Duodenal mucosa (tissue), 2 donors: ENCODE data around the gene PEX5.

Source experiments
- H3K27ac ChIP-seq: one replicate; pipeline ENCODE4 v1.7.0; 2013; ENCODE audit warnings: low read depth, low read length
- H3K27me3 ChIP-seq, 2 donors: one replicate each; pipeline ENCODE4 v1.7.0; 2013; ENCODE audit warnings: low read length in 2 of 2, control low read depth in 1 of 2; ENCODE audit not compliant: insufficient read depth in 2 of 2, control insufficient read depth in 1 of 2
- H3K36me3 ChIP-seq, 2 donors: one replicate each; pipeline ENCODE4 v1.7.0; 2013; ENCODE audit warnings: low read length in 2 of 2, control low read depth in 1 of 2; ENCODE audit not compliant: insufficient read depth in 2 of 2, control insufficient read depth in 1 of 2
- H3K4me1 ChIP-seq, 2 donors: one replicate each; pipeline ENCODE4 v1.7.0; 2013; ENCODE audit warnings: low read length in 2 of 2, control low read depth in 1 of 2; ENCODE audit not compliant: insufficient read depth in 2 of 2, control insufficient read depth in 1 of 2
- H3K4me3 ChIP-seq, 2 donors: one replicate each; pipeline ENCODE4 v1.7.0; 2013; ENCODE audit warnings: low read length in 2 of 2, low read depth in 1 of 2
- H3K9ac ChIP-seq, 2 donors: one replicate each; pipeline ENCODE4 v1.7.0; 2013; ENCODE audit warnings: low read length in 2 of 2, low read depth in 1 of 2
- H3K9me3 ChIP-seq, 2 donors: one replicate each; pipeline ENCODE4 v1.7.0; 2013; ENCODE audit warnings: low read length in 2 of 2, control low read depth in 1 of 2; ENCODE audit not compliant: control insufficient read depth in 1 of 2

PEX5 gene

DNA sequence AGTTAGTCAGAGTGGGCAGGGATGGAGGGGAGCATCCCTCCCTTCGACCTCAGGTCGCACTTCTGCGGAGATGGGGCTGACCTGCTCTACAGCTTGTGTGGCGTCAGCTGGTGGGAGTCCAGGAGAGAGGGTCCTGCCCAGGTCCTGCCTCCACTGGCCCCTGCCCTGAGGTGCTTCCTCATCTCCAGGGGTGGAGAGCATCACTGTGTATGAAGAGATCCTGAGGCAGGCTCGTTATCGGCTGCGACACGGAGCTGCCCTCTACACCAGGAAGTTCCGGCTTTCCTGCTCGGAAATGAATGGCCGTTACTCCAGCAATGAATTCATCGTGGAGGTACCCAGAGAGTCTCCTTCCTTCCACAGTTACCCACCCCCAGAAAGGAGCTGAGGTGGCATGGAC lies 39.1 kb upstream of the PEX5 start:
- peaks cover 20 to 41% of the 10 kb centered on the region in 2 donors for H3K36me3 ChIP-seq
- no peak overlapping the region for H3K4me3 ChIP-seq
- peaks cover 0 to 4% of the 10 kb centered on the region in 2 donors for H3K4me1 ChIP-seq
- H3K27ac ChIP-seq: no peak overlapping the region
- H3K9me3 ChIP-seq: no peaks in the 10 kb centered on the region
- no peak overlapping the region for H3K9ac ChIP-seq
- no peaks in the 10 kb centered on the region for H3K27me3 ChIP-seq

DNA sequence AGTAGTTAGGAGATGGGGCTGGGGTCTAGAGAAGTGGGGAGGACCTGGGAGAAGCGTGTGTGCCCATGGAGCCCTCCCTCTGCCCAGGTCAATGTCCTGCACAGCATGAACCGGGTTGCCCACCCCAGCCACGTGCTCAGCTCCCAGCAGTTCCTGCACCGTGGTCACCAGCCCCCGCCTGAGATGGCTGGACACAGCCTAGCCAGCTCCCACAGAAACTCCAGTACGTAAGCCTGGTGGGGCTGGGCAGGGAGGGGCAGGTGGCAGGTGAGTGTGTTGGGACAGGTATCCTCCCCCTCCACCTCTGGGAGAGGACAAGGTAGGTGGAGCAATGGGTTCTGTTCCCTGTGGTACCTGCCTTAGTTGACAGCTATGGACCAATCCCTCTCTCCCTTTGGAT lies 38.6 kb upstream of the PEX5 start:
- H3K36me3 ChIP-seq: peaks cover 20 to 44% of the 10 kb centered on the region in 2 donors

GRCh38 chr12:7151532-7151931 lies 38.0 kb upstream of the PEX5 start:
- H3K27ac ChIP-seq: no peak overlapping the region
- no peaks in the 10 kb centered on the region for H3K27me3 ChIP-seq
- H3K4me1 ChIP-seq: peaks cover 0 to 3% of the 10 kb centered on the region in 2 donors
- H3K9me3 ChIP-seq: no peaks in the 10 kb centered on the region
- no peak overlapping the region for H3K9ac ChIP-seq
- H3K4me3 ChIP-seq: no peak overlapping the region
- H3K36me3 ChIP-seq: peaks cover 20 to 44% of the 10 kb centered on the region in 2 donors

More for the DNA sequence above, 38.6 kb upstream of the PEX5 start:
- H3K27me3 ChIP-seq: no peaks in the 10 kb centered on the region
- no peak overlapping the region for H3K4me3 ChIP-seq
- H3K27ac ChIP-seq: no peak overlapping the region
- H3K9me3 ChIP-seq: no peaks in the 10 kb centered on the region
- H3K4me1 ChIP-seq: peaks cover 0 to 4% of the 10 kb centered on the region in 2 donors
- no peak overlapping the region for H3K9ac ChIP-seq

GRCh38 chr12:7152818-7153217 lies 36.7 kb upstream of the PEX5 start:
- Histone ChIP-seq H3K4me1 (no peaks in the 10 kb centered on the region), H3K9ac (no peak overlapping the region), H3K27me3 (no peaks in the 10 kb centered on the region), H3K36me3 (peaks cover 20 to 44% of the 10 kb centered on the region in 2 donors), H3K27ac (no peak overlapping the region), H3K4me3 (no peak overlapping the region), H3K9me3 (no peaks in the 10 kb centered on the region)

- H3K4me1 ChIP-seq: no peaks in the 10 kb centered on the region
- no peak overlapping the region for H3K9ac ChIP-seq
- no peaks in the 10 kb centered on the region for H3K27me3 ChIP-seq
- H3K9me3 ChIP-seq: no peaks in the 10 kb centered on the region
- no peak overlapping the region for H3K4me3 ChIP-seq
- H3K27ac ChIP-seq: no peak overlapping the region
- H3K36me3 ChIP-seq: peaks cover 18 to 38% of the 10 kb centered on the region in 2 donors
Measured at GRCh38 chr12:7154042-7154441, 35.4 kb upstream of the PEX5 start.

GRCh38 chr12:7154901-7155470 lies 34.5 kb upstream of the PEX5 start:
- Histone ChIP-seq H3K4me3 (no peak overlapping the region), H3K27ac (no peak overlapping the region), H3K9me3 (no peaks in the 10 kb centered on the region), H3K36me3 (peaks cover 10 to 30% of the 10 kb centered on the region in 2 donors), H3K27me3 (no peaks in the 10 kb centered on the region), H3K9ac (no peak overlapping the region), H3K4me1 (no peaks in the 10 kb centered on the region)

- Histone ChIP-seq H3K27me3 (no peaks in the 10 kb centered on the region), H3K9me3 (no peaks in the 10 kb centered on the region), H3K36me3 (peaks cover 5 to 24% of the 10 kb centered on the region in 2 donors), H3K4me3 (no peak overlapping the region), H3K9ac (no peak overlapping the region), H3K4me1 (no peaks in the 10 kb centered on the region), H3K27ac (no peak overlapping the region)
Measured at GRCh38 chr12:7155471-7156034, 33.9 kb upstream of the PEX5 start.

DNA sequence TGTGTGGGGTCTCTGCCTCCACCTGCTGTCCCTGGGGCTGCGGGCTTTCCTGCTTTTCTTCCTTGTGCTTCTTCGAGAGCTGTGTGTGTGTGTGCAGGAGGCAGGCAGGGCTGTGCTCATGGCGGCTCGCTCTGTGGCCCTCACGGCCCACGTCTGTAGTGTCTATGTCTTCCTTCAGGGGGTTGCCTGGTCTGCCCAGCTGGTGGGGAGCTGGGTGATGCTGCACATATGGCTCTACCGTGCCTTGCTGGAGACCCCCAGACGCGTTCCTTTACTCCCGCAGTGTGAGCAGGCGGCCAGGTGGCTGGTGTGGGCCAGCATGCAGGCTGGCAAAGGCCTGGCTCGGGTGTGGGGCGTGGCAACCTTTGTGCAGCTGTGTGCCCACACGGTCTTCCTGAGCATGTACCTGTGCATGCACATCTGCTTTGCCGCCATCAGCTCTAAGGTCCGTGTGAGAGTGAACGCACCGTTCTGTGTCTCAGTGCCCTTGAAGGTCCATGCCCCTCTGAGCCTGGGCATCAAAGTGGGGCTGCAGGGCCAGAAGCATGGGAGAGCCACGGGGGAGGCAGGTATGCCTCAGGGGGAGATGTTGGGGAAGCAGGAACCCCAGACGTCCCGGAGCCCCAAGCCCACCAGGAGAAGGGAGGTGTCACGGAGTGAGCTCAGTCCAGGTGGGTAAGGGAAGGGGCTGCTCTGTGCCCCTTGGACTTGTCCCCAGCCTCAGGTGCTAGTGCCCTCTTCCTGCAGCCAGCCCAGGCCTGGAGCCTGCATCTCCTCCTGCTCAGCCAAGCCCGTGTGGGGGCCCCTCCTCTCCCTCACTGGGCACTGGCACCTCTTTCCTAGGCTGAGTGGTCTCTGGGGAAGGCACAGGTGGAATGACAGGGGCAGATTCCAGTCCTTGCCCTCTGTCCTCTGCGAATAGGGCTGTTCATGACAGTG lies 33.0 kb upstream of the PEX5 start:
- Histone ChIP-seq H3K4me3 (no peak overlapping the region), H3K27ac (no peak overlapping the region), H3K36me3 (peaks cover 0 to 14% of the 10 kb centered on the region in 2 donors), H3K9ac (no peak overlapping the region), H3K9me3 (no peaks in the 10 kb centered on the region), H3K27me3 (no peaks in the 10 kb centered on the region), H3K4me1 (no peaks in the 10 kb centered on the region)

DNA sequence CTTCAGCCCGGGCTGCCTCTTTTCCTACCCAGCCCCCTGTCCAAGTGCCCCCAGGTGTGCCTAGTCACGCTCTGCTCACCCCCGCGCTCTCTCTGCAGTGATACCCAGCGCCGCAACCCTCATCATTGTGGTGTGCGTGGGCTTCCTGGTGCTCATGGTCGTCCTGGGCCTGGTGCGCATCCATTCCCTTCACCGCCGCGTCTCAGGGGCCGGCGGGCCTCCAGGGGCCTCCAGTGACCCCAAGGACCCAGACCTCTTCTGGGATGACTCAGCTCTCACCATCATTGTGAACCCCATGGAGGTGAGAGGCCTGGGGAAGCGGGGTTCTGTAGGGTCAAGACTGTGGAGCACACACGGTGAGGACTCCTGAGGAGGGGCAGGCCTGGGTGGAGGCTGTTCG lies 32.1 kb upstream of the PEX5 start:
- no peak overlapping the region for H3K4me3 ChIP-seq
- peaks cover 0 to 13% of the 10 kb centered on the region in 2 donors for H3K36me3 ChIP-seq
- H3K27me3 ChIP-seq: peaks cover 0 to 2% of the 10 kb centered on the region in 2 donors
- no peaks in the 10 kb centered on the region for H3K4me1 ChIP-seq
- no peak overlapping the region for H3K27ac ChIP-seq
- H3K9ac ChIP-seq: no peak overlapping the region
- H3K9me3 ChIP-seq: no peaks in the 10 kb centered on the region
